NCI-H526 treated with DMSO at 0.1 percent for 48 hours (cell line): Measurements from ENCODE around the gene ZCCHC10.
A peak's percentile ranks its signal among the peaks of the same experiment; 100 is the strongest.
"Not testable (repeated sequence)": the region's sequence is repeated elsewhere in the genome, so short reads cannot be mapped to it uniquely, and the experiment has no call there.

Experiments
- DNase-seq: peaks from one replicate; lab custom pipeline; 2025; lab: John Stamatoyannopoulos, UW

The ZCCHC10 gene

GRCh38 chr5:133041910-133042309, 15.6 kb upstream of the ZCCHC10 start:
- no peak for DNase-seq

GRCh38 chr5:133041157-133041784, 14.9 kb upstream of the ZCCHC10 start:
- no peak for DNase-seq

GRCh38 chr5:133036677-133037076, 10.3 kb upstream of the ZCCHC10 start:
- DNase-seq = not testable (repeated sequence)

- DNase-seq = no peak
Observed at GRCh38 chr5:133035224-133035623, 8.9 kb upstream of the ZCCHC10 start.

- DNase-seq = no peak
Observed at GRCh38 chr5:133034064-133034463, 7.7 kb upstream of the ZCCHC10 start.

GRCh38 chr5:133032852-133033742, 6.7 kb upstream of the ZCCHC10 start:
- DNase-seq = peak; percentile 90

- DNase-seq = no peak
Observed at GRCh38 chr5:133030343-133031005, 4.1 kb upstream of the ZCCHC10 start.

GRCh38 chr5:133029416-133029815, 3.1 kb upstream of the ZCCHC10 start:
- DNase-seq = no peak

GRCh38 chr5:133026664-133027153, 360 bp upstream of the ZCCHC10 start:
- DNase-seq = no peak

GRCh38 chr5:133019471-133019870, 6.9 kb downstream of the ZCCHC10 start:
- DNase-seq = not testable (repeated sequence)

- no peak for DNase-seq
Observed at GRCh38 chr5:133017964-133018363, 8.4 kb downstream of the ZCCHC10 start.

GRCh38 chr5:133015466-133015865, 10.9 kb downstream of the ZCCHC10 start:
- DNase-seq = no peak

- not testable (repeated sequence) for DNase-seq
Observed at GRCh38 chr5:133008455-133008854, 17.9 kb downstream of the ZCCHC10 start.

GRCh38 chr5:133006653-133007052, 19.7 kb downstream of the ZCCHC10 start:
- no peak for DNase-seq

- no peak for DNase-seq
Observed at GRCh38 chr5:132999246-132999645, 27.1 kb downstream of the ZCCHC10 start.

GRCh38 chr5:132998556-132998955, 27.8 kb downstream of the ZCCHC10 start:
- DNase-seq = no peak

- no peak for DNase-seq
Observed at GRCh38 chr5:132996307-132996706, 30.0 kb downstream of the ZCCHC10 start.

GRCh38 chr5:132987531-132988408, 38.6 kb downstream of the ZCCHC10 start:
- no peak for DNase-seq

- not testable (repeated sequence) for DNase-seq
Observed at GRCh38 chr5:132982971-132983370, 43.4 kb downstream of the ZCCHC10 start.

- no peak for DNase-seq
Observed at GRCh38 chr5:132981288-132981687, 45.1 kb downstream of the ZCCHC10 start.

GRCh38 chr5:132979976-132980375, 46.4 kb downstream of the ZCCHC10 start:
- DNase-seq = no peak
